AG09309 (cell line): ENCODE measurements around the gene SIRT2.

Source experiments
- DNase-seq: peaks from one replicate; pipeline ENCODE4 v3.0.0-alpha.2; 2010; ENCODE audit warnings: low read depth
- H3K4me3 ChIP-seq: 2 replicates; pipeline ENCODE4 v1.5.1; 2011; ENCODE audit warnings: mild to moderate bottlenecking, low read depth, low read length, moderate library complexity; ENCODE audit not compliant: control insufficient read depth
- CTCF ChIP-seq: IDR thresholded peaks from 2 replicates; pipeline ENCODE4 v1.5.1; 2011; ENCODE audit warnings: mild to moderate bottlenecking, low read depth, low read length, inconsistent platforms; ENCODE audit not compliant: insufficient read depth, control insufficient read depth; ENCODE audit errors: missing control alignments

Gene SIRT2

GRCh38 chr19:38939957-38940356, 40.5 kb upstream of the SIRT2 start:
- H3K4me3 ChIP-seq: no peak overlapping the region
- no peak for TF ChIP-seq CTCF
- DNase-seq: no peak

GRCh38 chr19:38933544-38933943, 34.1 kb upstream of the SIRT2 start:
- no peak for TF ChIP-seq CTCF
- no peak for DNase-seq
- no peak overlapping the region for H3K4me3 ChIP-seq

GRCh38 chr19:38932425-38933179, 33.2 kb upstream of the SIRT2 start:
- H3K4me3 ChIP-seq: no peak overlapping the region
- no peak for DNase-seq
- TF ChIP-seq CTCF: peak; percentile 22

GRCh38 chr19:38931521-38931793, 32.0 kb upstream of the SIRT2 start:
- H3K4me3 ChIP-seq: peak overlapping the region; percentile 96
- no peak for DNase-seq
- no peak for TF ChIP-seq CTCF

GRCh38 chr19:38930776-38931520, 31.5 kb upstream of the SIRT2 start, which contains the start of gene MRPS12:
TSS of gene MRPS12 (plus strand) at chr19:38930944. CDS start at chr19:38931295, 351 bp downstream.
- DNase-seq: peak; percentile 97
- peak within 1 kb of the TSS; percentile 96 for H3K4me3 ChIP-seq
- TF ChIP-seq CTCF: no peak

GRCh38 chr19:38929929-38930775, 30.7 kb upstream of the SIRT2 start, which contains the start of gene SARS2:
TSS of gene SARS2 (minus strand) at chr19:38930763. CDS start at chr19:38930736, 27 bp downstream.
- peak within 1 kb of the TSS; percentile 96 for H3K4me3 ChIP-seq
- TF ChIP-seq CTCF: peak; percentile 95
- peak; percentile 76 for DNase-seq
